GM13977 (cell line): ENCODE measurements around the gene CACNB1.

Source experiments
- DNase-seq: peaks from one replicate; pipeline ENCODE4 v3.0.0; 2012; ENCODE audit warnings: low spot score
- in situ Hi-C: fragments of 300-500 bp; cut with MboI; formaldehyde crosslinking; loops from one replicate; pipeline ENCODE4 v1.12.0; 2022; ENCODE audit warnings: low sequenced_read_pairs, low pct_unique_long_range_greater_than_20kb, mixed read lengths, inconsistent platforms; ENCODE audit not compliant: unreplicated experiment
- TF ChIP-seq, protein P1 (sequence below): IDR thresholded peaks from 2 replicates; pipeline ENCODE4 v1.5.1; 2012; ENCODE audit warnings: mild to moderate bottlenecking, control low read depth; ENCODE audit not compliant: insufficient read depth; ENCODE audit errors: extremely low read depth, missing control alignments

CACNB1 gene

DNA sequence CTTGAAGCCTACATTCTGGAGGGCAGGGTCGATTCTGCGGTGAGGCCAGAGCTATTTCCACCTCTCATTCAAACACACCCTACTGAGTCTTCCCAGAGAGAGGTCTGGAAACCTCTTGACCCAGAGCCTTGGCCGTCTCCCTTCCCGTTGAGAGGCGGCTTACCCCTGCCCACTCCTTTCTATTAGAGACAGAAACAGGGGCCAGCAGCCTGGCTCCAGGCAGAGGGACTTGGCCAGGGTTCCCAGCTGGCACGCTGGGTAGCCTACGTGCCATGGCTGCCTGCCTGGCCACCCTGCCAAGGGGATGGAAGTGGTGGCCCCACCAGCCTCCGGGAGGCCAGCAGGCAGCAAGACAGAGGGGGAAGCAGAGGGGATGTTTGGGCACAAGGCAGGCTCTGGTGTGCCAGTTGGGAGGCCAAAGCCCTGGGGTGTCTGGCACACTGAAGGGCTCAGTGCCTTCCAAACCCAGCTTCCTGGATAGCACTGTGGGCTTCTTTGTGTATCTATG lies 22.2 kb upstream of the CACNB1 start:
- TF ChIP-seq, protein P1, sequence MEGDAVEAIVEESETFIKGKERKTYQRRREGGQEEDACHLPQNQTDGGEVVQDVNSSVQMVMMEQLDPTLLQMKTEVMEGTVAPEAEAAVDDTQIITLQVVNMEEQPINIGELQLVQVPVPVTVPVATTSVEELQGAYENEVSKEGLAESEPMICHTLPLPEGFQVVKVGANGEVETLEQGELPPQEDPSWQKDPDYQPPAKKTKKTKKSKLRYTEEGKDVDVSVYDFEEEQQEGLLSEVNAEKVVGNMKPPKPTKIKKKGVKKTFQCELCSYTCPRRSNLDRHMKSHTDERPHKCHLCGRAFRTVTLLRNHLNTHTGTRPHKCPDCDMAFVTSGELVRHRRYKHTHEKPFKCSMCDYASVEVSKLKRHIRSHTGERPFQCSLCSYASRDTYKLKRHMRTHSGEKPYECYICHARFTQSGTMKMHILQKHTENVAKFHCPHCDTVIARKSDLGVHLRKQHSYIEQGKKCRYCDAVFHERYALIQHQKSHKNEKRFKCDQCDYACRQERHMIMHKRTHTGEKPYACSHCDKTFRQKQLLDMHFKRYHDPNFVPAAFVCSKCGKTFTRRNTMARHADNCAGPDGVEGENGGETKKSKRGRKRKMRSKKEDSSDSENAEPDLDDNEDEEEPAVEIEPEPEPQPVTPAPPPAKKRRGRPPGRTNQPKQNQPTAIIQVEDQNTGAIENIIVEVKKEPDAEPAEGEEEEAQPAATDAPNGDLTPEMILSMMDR: no peak
- in situ Hi-C loops: no loop called here
- no peak for DNase-seq

DNA sequence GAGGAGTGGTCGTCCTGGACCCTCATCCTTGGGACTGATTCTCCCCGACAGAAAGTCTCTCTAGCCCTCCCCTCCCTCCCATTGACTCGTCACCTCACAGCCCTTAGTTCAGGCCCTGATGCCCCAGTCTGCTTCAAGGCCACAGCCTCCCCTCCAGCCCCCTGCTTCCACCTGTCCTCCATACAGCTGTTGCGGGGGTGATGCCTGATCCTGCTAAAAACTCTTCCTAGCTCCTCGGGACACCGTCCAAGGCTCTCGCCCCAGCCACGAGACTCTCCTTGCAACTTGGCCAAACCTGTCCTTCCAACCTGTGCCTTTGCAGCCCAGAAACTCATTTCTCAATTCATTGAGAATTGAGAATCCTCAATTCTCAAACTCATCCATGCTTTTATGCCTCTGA lies 21.4 kb upstream of the CACNB1 start:
- TF ChIP-seq, protein P1: no peak
- in situ Hi-C loops: no loop called here
- DNase-seq: no peak

DNA sequence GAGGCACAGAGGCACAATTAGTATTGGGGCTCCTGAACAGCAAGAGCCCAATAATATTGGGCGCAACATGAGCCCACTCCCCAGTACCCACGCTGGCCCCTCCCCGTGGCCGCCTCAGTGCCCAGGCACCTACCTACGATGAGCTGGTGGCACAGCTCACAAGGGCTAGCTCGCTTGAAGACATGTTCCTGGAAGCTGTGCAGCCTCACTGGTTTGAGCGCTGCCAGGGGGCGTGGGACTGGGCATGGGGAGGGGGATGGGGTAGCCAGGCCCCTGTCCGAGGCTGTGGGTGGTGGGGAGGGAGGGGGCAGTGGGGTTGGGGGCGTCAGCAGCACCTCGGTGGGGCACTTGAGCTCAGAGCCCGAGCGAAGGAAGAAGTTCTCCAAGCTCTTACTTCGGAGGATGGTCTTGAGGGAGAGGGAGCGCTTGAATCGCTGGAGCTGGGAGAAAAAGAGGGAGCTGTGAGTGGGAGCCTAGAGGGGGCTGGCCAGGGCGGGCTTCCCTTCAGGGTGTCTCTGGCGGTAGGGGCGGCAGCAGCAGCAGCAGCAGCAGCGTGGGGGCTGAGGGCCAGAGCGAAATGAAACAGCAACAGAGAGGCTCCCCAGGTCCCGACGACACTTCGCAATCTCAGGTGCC lies 20.4 kb upstream of the CACNB1 start:
- in situ Hi-C loops: no loop called here
- TF ChIP-seq, protein P1: no peak
- DNase-seq: no peak

DNA sequence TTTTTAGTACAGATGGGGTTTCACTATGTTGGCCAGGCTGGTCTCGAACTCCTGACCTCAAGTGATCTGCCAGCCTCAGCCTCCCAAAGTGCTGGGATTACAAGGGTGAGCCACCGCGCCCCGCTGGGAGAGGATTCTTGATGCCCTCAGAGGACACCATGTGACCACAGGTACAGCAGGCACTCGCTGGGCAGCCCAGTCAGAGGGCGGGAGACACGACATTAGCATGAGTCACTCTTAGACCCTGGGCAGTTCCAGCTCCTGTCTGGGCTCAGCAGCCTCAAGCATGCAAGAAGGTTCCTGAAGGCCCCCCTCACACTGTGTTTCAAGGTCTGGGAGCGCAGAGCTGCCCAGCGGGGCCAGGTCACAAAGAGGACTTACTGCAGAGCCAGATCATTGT lies 16.4 kb upstream of the CACNB1 start:
- no peak for DNase-seq
- in situ Hi-C loops: no loop called here
- TF ChIP-seq, protein P1: no peak

DNA sequence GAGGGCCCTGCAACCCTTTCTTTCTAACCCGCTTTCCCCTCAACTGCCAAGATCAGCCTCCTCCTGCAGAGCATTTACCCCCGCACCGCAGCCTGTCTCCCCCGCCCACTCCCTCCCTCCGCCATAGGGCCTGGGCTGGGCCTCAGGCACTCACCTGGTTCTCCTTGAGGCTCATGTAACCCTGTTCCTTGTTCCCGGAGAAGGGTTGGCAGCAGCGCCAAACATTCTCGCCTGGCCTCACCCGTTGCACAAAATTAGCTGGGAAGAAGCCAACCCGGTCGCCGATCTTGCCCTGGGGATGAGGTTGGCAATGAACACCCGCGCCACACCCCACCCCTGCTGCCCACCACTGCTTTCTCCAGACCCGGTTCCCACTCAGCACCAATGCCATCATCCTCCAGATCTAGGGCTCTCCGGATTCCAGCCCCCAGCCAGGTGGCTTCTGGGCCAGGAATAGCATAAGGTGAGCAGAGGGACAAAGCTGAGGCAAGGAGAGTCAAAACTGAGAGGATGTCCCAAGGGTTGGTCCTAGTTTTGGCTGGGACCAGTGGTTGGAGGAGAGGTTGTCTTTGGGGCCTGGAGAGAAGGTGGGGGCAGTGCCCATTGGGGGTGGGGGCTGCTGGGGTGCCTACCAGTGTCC lies 15.5 kb upstream of the CACNB1 start:
- TF ChIP-seq, protein P1: no peak
- in situ Hi-C loops: no loop called here
- no peak for DNase-seq

DNA sequence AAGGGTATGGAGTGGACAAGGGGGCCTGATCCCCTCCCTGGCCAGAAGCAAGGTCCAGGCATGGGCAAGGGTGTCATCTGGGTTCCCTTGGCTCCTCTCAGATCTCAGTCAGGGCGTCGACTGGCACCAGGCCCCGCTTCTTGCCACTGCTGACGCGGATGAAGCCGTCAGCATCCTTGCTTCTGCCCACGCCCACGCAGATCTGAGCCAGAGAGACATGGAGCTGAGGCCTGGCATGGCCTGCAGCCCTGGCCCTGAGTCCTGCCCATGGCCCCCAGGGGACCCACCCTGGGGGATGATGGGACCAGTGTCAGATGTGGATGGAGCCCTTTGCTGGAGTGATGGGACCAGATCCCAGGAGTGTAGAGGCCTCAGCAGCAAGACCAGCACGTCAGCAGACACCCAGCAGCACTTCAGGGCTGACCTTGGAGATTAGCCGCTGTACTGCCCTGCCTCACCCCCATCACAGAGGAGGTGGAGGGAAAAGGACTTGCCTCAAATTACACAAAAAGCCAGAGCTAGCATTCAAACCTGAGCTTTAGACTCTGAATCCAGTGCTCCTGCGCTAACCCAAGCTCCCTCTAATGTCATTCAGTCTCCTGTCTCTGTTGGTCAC lies 14.8 kb upstream of the CACNB1 start:
- in situ Hi-C loops: no loop called here
- no peak for DNase-seq
- TF ChIP-seq, protein P1: no peak
